Skeletal muscle satellite cell (primary cell): ENCODE measurements around the gene MAP1A. TPM values are rescaled to one million over a fixed set of nuclear protein-coding genes. Genes with fewer than 3 reads are reported as not detected.

Source experiments
- H3K27me3 ChIP-seq: 2 replicates; pipeline ENCODE4 v1.7.0; 2013; ENCODE audit warnings: low read length; ENCODE audit not compliant: control insufficient read depth, insufficient read depth
- H3K36me3 ChIP-seq: 2 replicates; pipeline ENCODE4 v1.7.0; 2013; ENCODE audit warnings: mild to moderate bottlenecking, control low read depth, low read length; ENCODE audit not compliant: insufficient read depth
- H3K4me1 ChIP-seq: 2 replicates; pipeline ENCODE4 v1.7.0; 2013; ENCODE audit warnings: low read length; ENCODE audit not compliant: control insufficient read depth, insufficient read depth
- H3K4me2 ChIP-seq: 2 replicates; pipeline ENCODE4 v1.7.0; 2013; ENCODE audit warnings: mild to moderate bottlenecking, low read length
- H3K4me3 ChIP-seq: 2 replicates; pipeline ENCODE4 v1.7.0; 2013; ENCODE audit warnings: low read length
- H3K9ac ChIP-seq: 2 replicates; pipeline ENCODE4 v1.7.0; 2013; ENCODE audit warnings: mild to moderate bottlenecking, low read depth, low read length, moderate library complexity
- H3K9me3 ChIP-seq: replicated peaks from 2 replicates; pipeline ENCODE4 v1.7.0; 2013; ENCODE audit warnings: mild to moderate bottlenecking, control low read depth, low read length
- total RNA-seq: library from RNA; depleted of rRNA; stranded (reverse); fragments of >200 nt; gene quantifications from 2 replicates; pipeline ENCODE4 v1.2.3, GENCODE V29; 2012; rRNA removed

The MAP1A gene
- total RNA-seq, result 50.4 and 61.4 TPM in 2 replicates

DNA sequence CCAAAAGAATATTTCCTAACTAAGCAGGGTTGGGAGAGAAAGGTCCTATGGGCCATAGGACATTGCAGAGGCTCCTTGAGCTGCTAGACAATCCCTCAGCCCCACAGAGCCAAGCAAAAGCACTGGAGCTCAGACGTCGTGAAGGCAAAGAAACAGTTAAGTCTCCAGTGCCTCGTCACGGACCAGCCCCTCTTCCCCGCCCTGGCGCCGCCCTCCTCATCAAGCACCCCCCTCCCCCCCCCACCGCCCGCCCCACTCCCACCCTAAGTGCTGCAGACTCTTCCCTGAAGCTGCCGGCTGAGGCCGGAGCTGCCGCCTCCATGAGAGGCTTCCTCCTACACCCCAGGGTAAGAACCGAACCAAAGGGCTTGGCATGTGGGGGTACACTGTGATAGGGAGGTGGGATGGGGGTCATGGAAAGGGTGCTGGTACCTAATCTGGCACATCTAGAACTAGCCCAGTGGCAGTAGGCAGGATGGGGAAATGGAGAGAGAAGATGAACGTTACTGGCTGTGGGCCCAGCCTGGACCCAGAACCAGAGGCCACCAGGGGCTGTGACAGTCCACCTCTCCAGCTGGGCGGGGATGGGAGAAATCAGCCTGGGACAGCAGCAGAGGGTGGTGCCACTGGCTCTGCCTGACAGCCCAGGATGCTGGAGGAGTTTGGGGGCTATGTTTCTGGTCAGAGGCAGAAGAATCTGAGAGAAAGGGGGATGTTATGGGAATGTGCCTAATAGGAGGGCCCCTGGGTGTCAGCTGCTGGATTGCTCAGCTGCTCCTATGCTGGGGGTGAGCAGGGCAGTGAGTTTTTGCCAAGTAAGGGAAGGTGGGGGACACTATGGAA is at the start of gene MAP1A:
TSS of gene MAP1A (plus strand) at position 255 of the 843 bp plus-strand sequence. CDS start 3,866 bp downstream, outside the sequence.
- Histone ChIP-seq H3K4me1 (peaks cover 52% of the 10 kb centered on the region), H3K36me3 (peaks cover 21% of the 10 kb centered on the region), H3K27me3 (no peaks in the 10 kb centered on the region), H3K4me3 (peak within 1 kb of the TSS; percentile 88), H3K4me2 (peak within 1 kb of the TSS; percentile 94), H3K9me3 (no peaks in the 10 kb centered on the region), H3K9ac (peak within 1 kb of the TSS; percentile 82)

- Histone ChIP-seq H3K27me3 (no peaks in the 10 kb centered on the region), H3K9me3 (no peaks in the 10 kb centered on the region), H3K9ac (no peak overlapping the region), H3K4me3 (no peak overlapping the region), H3K4me2 (no peak overlapping the region), H3K36me3 (peaks cover 58% of the 10 kb centered on the region), H3K4me1 (peaks cover 19% of the 10 kb centered on the region)
Measured at GRCh38 chr15:43469867-43470266, 47.5 kb upstream of the MAP1A start.

GRCh38 chr15:43471975-43472374 is 45.4 kb upstream of the MAP1A start:
- Histone ChIP-seq H3K4me2 (no peak overlapping the region), H3K4me3 (no peak overlapping the region), H3K36me3 (peaks cover 58% of the 10 kb centered on the region), H3K4me1 (peaks cover 8% of the 10 kb centered on the region), H3K9ac (no peak overlapping the region), H3K9me3 (no peaks in the 10 kb centered on the region), H3K27me3 (no peaks in the 10 kb centered on the region)

DNA sequence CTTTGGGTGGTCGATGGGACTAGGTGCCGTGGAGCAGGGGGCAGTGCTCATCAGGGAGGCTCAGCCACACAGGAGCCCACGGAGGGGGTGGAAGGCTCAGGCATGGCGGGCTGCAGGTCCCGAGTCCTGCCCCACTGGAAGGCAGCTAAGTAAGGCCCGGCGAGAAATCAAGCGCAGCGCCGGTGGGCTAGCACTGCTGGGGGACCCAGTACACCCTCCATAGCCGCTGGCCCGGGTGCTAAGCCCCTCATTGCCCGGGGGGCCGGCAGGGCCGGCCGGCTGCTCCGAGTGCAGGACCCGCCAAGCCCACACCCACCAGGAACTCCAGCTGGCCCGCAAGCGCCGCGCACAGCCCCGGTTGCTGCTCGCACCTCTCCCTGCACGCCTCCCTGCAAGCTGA is 43.5 kb upstream of the MAP1A start:
- H3K4me2 ChIP-seq, result no peak overlapping the region
- no peak overlapping the region for H3K4me3 ChIP-seq
- peaks cover 54% of the 10 kb centered on the region for H3K36me3 ChIP-seq

DNA sequence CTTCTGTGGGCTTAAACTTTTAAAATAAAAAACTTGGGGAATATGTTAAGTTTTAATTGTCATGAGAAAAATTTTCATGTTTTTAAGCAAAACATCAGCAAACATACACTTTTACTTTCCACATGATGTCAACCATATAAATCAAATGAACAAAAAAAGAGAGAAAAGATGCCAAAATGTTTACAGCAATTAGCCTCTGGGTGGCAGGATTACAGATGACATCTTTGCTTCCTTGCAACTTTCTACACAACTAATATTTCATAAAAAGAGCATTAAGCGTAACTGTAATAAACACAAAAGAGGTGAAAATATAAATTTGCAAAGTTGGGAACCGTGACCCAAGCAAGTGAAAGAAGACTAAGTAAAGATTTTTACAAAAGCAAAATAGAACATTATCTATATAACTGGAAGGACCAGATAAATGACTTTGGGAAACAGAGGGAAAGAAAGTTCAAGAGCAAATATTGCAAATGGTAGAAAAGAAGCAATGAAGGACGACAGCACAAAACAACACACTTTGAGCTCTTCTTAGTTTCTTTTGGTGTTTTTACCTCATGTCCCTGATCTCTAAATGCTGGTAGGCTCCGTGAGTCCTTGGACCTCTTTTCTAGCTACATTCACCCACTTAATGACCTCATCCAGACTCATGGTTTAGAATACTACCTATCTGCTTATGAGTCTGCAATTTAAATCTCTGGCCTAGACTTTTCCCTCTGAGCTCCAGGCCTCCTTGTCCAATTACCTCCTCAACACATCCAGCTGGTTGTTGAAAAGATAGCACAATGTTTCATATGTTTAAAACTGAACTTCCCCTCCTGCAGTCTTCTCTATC is 33.9 kb upstream of the MAP1A start:
- peaks cover 32% of the 10 kb centered on the region for H3K36me3 ChIP-seq
- H3K27me3 ChIP-seq, result no peaks in the 10 kb centered on the region
- H3K9ac ChIP-seq, result no peak overlapping the region
- H3K4me1 ChIP-seq, result no peaks in the 10 kb centered on the region
- no peak overlapping the region for H3K4me3 ChIP-seq
- no peaks in the 10 kb centered on the region for H3K9me3 ChIP-seq
- H3K4me2 ChIP-seq, result no peak overlapping the region

More for the DNA sequence above, 43.5 kb upstream of the MAP1A start:
- H3K4me1 ChIP-seq, result peaks cover 8% of the 10 kb centered on the region
- H3K9me3 ChIP-seq, result no peaks in the 10 kb centered on the region
- no peak overlapping the region for H3K9ac ChIP-seq
- no peaks in the 10 kb centered on the region for H3K27me3 ChIP-seq

- Histone ChIP-seq H3K36me3 (peaks cover 30% of the 10 kb centered on the region), H3K4me1 (peaks cover 3% of the 10 kb centered on the region), H3K9ac (no peak overlapping the region), H3K9me3 (no peaks in the 10 kb centered on the region), H3K27me3 (no peaks in the 10 kb centered on the region), H3K4me2 (no peak overlapping the region), H3K4me3 (no peak overlapping the region)
Measured at GRCh38 chr15:43484455-43484854, 33.0 kb upstream of the MAP1A start.

GRCh38 chr15:43487271-43487895 is 30.0 kb upstream of the MAP1A start:
- Histone ChIP-seq H3K4me3 (no peak overlapping the region), H3K36me3 (peaks cover 37% of the 10 kb centered on the region), H3K9me3 (no peaks in the 10 kb centered on the region), H3K27me3 (no peaks in the 10 kb centered on the region), H3K9ac (no peak overlapping the region), H3K4me1 (peaks cover 11% of the 10 kb centered on the region), H3K4me2 (no peak overlapping the region)

DNA sequence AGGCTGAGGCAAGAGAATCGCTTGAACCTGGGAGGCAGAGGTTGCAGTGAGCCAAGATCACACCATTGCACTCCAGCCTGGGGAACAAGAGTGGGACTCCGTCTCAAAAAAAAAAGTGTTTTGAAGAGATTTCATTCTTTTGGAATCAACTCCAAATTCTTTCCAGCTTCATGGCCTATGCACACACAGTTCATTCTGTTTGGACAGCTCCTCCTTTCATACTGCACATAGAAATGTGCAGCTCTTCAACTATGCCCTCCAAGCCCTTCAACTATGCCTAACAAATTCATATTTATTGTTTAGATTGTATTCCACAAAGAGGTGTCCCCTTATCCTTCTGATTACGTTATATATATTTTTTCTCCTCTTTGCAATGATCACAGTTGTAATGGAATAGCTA is 28.6 kb upstream of the MAP1A start:
- no peak overlapping the region for H3K4me2 ChIP-seq
- H3K4me1 ChIP-seq, result peaks cover 16% of the 10 kb centered on the region
- no peak overlapping the region for H3K9ac ChIP-seq
- H3K9me3 ChIP-seq, result no peaks in the 10 kb centered on the region
- peaks cover 37% of the 10 kb centered on the region for H3K36me3 ChIP-seq
- H3K27me3 ChIP-seq, result no peaks in the 10 kb centered on the region
- no peak overlapping the region for H3K4me3 ChIP-seq

GRCh38 chr15:43489191-43489590 is 28.2 kb upstream of the MAP1A start:
- H3K4me2 ChIP-seq, result no peak overlapping the region
- H3K4me1 ChIP-seq, result peaks cover 18% of the 10 kb centered on the region
- H3K9ac ChIP-seq, result no peak overlapping the region
- no peaks in the 10 kb centered on the region for H3K9me3 ChIP-seq
- no peak overlapping the region for H3K4me3 ChIP-seq
- H3K36me3 ChIP-seq, result peaks cover 37% of the 10 kb centered on the region
- H3K27me3 ChIP-seq, result no peaks in the 10 kb centered on the region

GRCh38 chr15:43492266-43492665 is 25.1 kb upstream of the MAP1A start:
- H3K36me3 ChIP-seq, result peaks cover 28% of the 10 kb centered on the region
- H3K9ac ChIP-seq, result peak overlapping the region; percentile 82

More at GRCh38 chr15:43492266-43492665, 25.1 kb upstream of the MAP1A start:
- peaks cover 18% of the 10 kb centered on the region for H3K4me1 ChIP-seq
- no peaks in the 10 kb centered on the region for H3K27me3 ChIP-seq
- H3K9me3 ChIP-seq, result no peaks in the 10 kb centered on the region
- H3K4me3 ChIP-seq, result peak overlapping the region; percentile 90
- H3K4me2 ChIP-seq, result peak overlapping the region; percentile 79
